ENCODE data around the gene NCF2. TPM values are rescaled to one million over a fixed set of nuclear protein-coding genes. Genes with fewer than 3 reads are reported as not detected.

NCF2 gene
- total and polyA plus RNA-seq, 4 donors = 2.8 to 16.8 (median 5.2) TPM

DNA sequence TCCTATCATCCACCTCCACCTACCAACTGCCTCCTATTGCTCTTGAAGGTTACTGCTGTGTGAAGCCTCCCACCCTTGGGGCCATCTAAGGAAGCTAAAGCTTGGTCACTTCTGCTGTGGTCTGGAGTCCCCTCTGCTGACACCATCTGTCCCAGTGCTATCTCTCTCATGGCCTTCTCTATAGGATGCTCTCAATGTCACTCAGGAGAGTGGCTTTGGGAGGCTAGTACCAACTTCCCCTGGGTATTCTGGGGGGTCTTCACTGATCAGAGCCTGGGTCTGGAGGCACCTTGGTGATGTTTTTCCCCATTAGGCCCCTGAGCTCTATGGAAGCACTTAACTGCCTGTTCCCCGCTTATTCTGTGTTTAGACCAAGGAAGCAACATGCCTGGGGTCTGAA is 12.3 kb upstream of the NCF2 start:
- H3K9me3 ChIP-seq (ENCODE audit: control insufficient read depth, insufficient read depth, low read length) = no peaks in the 10 kb centered on the region
- WGBS (ENCODE audit: insufficient coverage) = 100% methylated on average over 1 of the region's 1 CpG
- no peak for DNase-seq (ENCODE audit: low read depth in 4 of 6, low spot score in 6 of 6)
- peaks cover 10% of the 10 kb centered on the region for H3K4me1 ChIP-seq (ENCODE audit: control insufficient read depth, insufficient read depth, low read length)
- H3K27me3 ChIP-seq (ENCODE audit: control insufficient read depth, insufficient read depth, low read length) = no peaks in the 10 kb centered on the region
- no peaks in the 10 kb centered on the region for H3K36me3 ChIP-seq (ENCODE audit: control insufficient read depth, insufficient read depth, low read length)
- H3K27ac ChIP-seq (ENCODE audit: low read depth, low read length) = no peak overlapping the region
- H3K4me3 ChIP-seq (ENCODE audit: low read depth, low read length) = no peak overlapping the region

DNA sequence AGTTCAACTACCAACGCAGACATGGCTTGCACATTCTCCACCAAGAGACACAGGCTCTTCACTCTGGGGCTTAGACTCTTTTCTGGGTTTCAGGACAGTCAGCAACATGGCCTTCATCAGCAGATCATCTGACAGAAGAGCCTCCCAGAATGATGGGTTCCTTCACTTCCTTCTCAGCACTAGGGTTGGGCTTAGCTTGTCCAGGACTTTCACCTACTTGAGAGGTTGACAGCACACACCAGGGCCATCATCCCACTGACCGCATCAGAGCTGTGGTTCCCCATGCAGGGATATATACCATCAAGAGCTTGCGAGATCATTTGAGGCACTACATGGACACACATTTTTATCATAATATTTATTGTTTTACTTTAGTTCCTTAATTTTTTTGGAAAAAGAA is 10.4 kb upstream of the NCF2 start:
- no peak overlapping the region for H3K4me3 ChIP-seq (ENCODE audit: low read depth, low read length)
- peaks cover 10% of the 10 kb centered on the region for H3K4me1 ChIP-seq (ENCODE audit: control insufficient read depth, insufficient read depth, low read length)
- H3K9me3 ChIP-seq (ENCODE audit: control insufficient read depth, insufficient read depth, low read length) = no peaks in the 10 kb centered on the region
- H3K27me3 ChIP-seq (ENCODE audit: control insufficient read depth, insufficient read depth, low read length) = no peaks in the 10 kb centered on the region
- H3K36me3 ChIP-seq (ENCODE audit: control insufficient read depth, insufficient read depth, low read length) = no peaks in the 10 kb centered on the region
- DNase-seq (ENCODE audit: low read depth in 4 of 6, low spot score in 6 of 6) = no peak
- H3K27ac ChIP-seq (ENCODE audit: low read depth, low read length) = no peak overlapping the region
- WGBS (ENCODE audit: insufficient coverage) = 83% methylated on average over 2 of the region's 3 CpGs

DNA sequence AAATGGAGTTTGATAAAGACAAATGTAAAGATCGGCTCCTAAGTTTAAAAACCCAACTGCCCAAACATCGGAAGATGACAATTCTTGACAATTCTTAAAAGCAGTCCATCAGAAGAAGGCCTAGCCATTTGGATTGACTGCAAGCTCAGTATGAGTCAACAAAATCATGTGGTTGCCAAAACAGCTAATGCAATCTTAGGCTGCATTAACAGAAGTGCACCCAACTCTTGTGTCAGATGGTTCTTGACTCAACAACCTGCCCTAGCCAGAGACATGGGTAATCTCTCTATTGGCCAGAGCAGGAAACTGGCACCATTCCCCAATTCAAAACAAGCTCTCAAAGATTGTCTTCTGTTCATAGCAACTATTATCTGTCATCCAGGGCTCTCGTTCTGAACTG is 9.9 kb upstream of the NCF2 start:
- WGBS (ENCODE audit: insufficient coverage) = 81% methylated on average over 3 of the region's 3 CpGs
- H3K27me3 ChIP-seq (ENCODE audit: control insufficient read depth, insufficient read depth, low read length) = no peaks in the 10 kb centered on the region
- DNase-seq (ENCODE audit: low read depth in 4 of 6, low spot score in 6 of 6) = no peak

DNA sequence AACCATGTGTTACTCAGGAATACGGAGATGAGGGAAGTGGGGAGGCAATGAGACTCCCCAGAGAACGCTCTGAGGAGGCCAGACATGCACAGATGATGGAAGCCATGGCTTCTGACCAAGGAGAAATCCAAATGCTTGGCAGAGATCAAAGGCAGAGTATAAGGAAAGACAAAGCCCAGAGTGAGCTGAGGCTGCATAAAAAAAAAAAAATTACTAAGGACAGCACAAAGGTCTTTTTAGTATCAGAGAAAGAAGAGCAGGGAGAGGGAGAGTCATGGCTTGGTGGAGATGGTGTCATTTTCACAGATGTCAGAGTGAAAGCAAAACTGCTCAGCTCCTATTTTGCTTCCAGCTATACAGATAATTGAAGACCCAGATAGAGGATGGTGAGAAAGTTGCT is 8.1 kb upstream of the NCF2 start:
- Histone ChIP-seq H3K36me3 (ENCODE audit: control insufficient read depth, insufficient read depth, low read length) (no peaks in the 10 kb centered on the region), H3K27me3 (ENCODE audit: control insufficient read depth, insufficient read depth, low read length) (no peaks in the 10 kb centered on the region), H3K9me3 (ENCODE audit: control insufficient read depth, insufficient read depth, low read length) (no peaks in the 10 kb centered on the region), H3K27ac (ENCODE audit: low read depth, low read length) (peak overlapping the region; percentile 33), H3K4me1 (ENCODE audit: control insufficient read depth, insufficient read depth, low read length) (peaks cover 6% of the 10 kb centered on the region), H3K4me3 (ENCODE audit: low read depth, low read length) (no peak overlapping the region)
- 18% methylated on average over 2 of the region's 2 CpGs for WGBS (ENCODE audit: insufficient coverage)
- DNase-seq (ENCODE audit: low read depth in 4 of 6, low spot score in 6 of 6) = peak in 2 of 6 donors; percentile 5 to 56

More for the DNA sequence above, 9.9 kb upstream of the NCF2 start:
- H3K27ac ChIP-seq (ENCODE audit: low read depth, low read length) = no peak overlapping the region
- H3K9me3 ChIP-seq (ENCODE audit: control insufficient read depth, insufficient read depth, low read length) = no peaks in the 10 kb centered on the region
- H3K36me3 ChIP-seq (ENCODE audit: control insufficient read depth, insufficient read depth, low read length) = no peaks in the 10 kb centered on the region
- no peak overlapping the region for H3K4me3 ChIP-seq (ENCODE audit: low read depth, low read length)
- H3K4me1 ChIP-seq (ENCODE audit: control insufficient read depth, insufficient read depth, low read length) = peaks cover 10% of the 10 kb centered on the region

DNA sequence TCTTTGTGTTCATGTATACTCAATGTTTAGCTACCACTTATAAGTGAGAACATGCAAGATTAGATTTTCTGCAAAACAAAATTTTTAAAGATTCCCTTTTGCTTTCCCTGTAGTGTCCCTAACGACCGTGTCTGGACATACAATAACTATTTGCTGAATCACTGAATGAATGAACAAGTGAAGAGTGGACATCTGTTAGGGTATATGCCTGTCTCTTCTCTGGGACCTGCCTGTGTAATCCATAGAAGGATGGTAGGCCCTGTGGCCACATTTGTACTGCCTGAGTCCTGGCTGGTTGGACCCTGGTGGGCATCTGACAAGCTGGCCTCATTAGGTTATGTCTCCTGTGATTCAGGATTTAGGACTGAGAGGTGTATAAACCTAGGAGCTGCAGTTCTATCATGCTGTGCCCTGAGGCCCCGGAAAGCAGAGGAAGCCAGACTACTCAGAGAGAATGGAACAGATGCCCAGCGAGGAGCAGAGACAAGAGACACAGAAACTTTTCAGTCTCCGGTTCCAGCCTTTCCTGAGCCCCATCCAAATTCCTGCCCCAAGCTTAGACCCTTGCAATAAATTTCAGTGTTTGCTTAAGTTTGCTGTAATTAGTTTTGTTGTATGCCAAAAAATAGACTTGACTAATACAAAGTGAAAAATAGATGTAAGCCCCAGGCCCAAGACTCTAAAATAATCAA is 7.5 kb upstream of the NCF2 start:
- H3K4me3 ChIP-seq (ENCODE audit: low read depth, low read length) = no peak overlapping the region
- 17% methylated on average over 2 of the region's 5 CpGs for WGBS (ENCODE audit: insufficient coverage)
- no peaks in the 10 kb centered on the region for H3K36me3 ChIP-seq (ENCODE audit: control insufficient read depth, insufficient read depth, low read length)
- H3K27me3 ChIP-seq (ENCODE audit: control insufficient read depth, insufficient read depth, low read length) = no peaks in the 10 kb centered on the region
- H3K9me3 ChIP-seq (ENCODE audit: control insufficient read depth, insufficient read depth, low read length) = no peaks in the 10 kb centered on the region
- H3K4me1 ChIP-seq (ENCODE audit: control insufficient read depth, insufficient read depth, low read length) = peaks cover 6% of the 10 kb centered on the region
- DNase-seq (ENCODE audit: low read depth in 4 of 6, low spot score in 6 of 6) = peak in 3 of 6 donors; percentile 18 to 62 (median 19)
- H3K27ac ChIP-seq (ENCODE audit: low read depth, low read length) = peak overlapping the region; percentile 33

DNA sequence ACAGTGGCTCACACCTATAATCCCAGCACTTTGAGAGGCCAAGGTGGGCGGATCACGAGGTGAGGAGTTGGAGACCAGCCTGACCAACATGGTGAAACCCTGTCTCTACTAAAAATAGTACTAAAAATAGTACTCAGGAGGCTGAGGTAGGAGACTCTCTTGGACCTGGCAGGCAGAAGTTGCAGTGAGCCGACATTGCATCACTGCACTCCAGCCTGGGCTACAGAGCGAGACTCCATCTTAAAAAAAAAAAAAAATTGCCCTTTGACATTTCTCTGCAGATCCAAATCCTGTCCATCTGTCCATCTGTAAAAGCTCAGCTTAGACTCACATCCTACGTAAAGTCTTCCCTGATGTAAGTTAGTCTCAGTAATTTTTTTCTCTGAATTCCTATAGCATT is 6.2 kb upstream of the NCF2 start:
- WGBS (ENCODE audit: insufficient coverage) = 83% methylated on average over 2 of the region's 5 CpGs
- no peak overlapping the region for H3K27ac ChIP-seq (ENCODE audit: low read depth, low read length)
- no peak for DNase-seq (ENCODE audit: low read depth in 4 of 6, low spot score in 6 of 6)
- no peaks in the 10 kb centered on the region for H3K36me3 ChIP-seq (ENCODE audit: control insufficient read depth, insufficient read depth, low read length)
- peaks cover 6% of the 10 kb centered on the region for H3K4me1 ChIP-seq (ENCODE audit: control insufficient read depth, insufficient read depth, low read length)
- H3K9me3 ChIP-seq (ENCODE audit: control insufficient read depth, insufficient read depth, low read length) = no peaks in the 10 kb centered on the region
- H3K27me3 ChIP-seq (ENCODE audit: control insufficient read depth, insufficient read depth, low read length) = no peaks in the 10 kb centered on the region
- no peak overlapping the region for H3K4me3 ChIP-seq (ENCODE audit: low read depth, low read length)

DNA sequence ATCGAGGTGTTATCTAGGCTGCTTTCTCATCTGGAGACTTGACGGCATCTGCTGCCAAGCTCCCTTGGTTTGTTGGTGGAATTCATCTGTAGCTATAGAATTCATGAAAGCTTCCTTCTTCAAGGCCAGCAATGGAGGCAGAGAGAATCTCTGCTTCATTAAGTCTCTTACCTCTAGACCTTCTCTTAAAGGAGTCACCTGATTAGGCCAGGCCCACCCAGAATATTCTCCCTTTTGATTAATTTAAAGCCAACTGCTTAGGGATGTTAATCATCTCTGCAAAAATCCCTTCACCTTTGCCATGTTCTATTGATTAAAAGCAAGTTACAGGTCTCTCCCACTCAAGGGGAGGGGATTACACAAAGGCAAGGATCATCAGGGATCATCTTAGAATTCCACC is 5.3 kb upstream of the NCF2 start:
- H3K9me3 ChIP-seq (ENCODE audit: control insufficient read depth, insufficient read depth, low read length) = no peaks in the 10 kb centered on the region
- no peaks in the 10 kb centered on the region for H3K27me3 ChIP-seq (ENCODE audit: control insufficient read depth, insufficient read depth, low read length)
- peaks cover 6% of the 10 kb centered on the region for H3K4me1 ChIP-seq (ENCODE audit: control insufficient read depth, insufficient read depth, low read length)
- no peak for DNase-seq (ENCODE audit: low read depth in 4 of 6, low spot score in 6 of 6)
- H3K4me3 ChIP-seq (ENCODE audit: low read depth, low read length) = no peak overlapping the region
- H3K27ac ChIP-seq (ENCODE audit: low read depth, low read length) = no peak overlapping the region
- no peaks in the 10 kb centered on the region for H3K36me3 ChIP-seq (ENCODE audit: control insufficient read depth, insufficient read depth, low read length)
- no CpG with 5 or more reads among the region's 2 CpGs for WGBS (ENCODE audit: insufficient coverage)

DNA sequence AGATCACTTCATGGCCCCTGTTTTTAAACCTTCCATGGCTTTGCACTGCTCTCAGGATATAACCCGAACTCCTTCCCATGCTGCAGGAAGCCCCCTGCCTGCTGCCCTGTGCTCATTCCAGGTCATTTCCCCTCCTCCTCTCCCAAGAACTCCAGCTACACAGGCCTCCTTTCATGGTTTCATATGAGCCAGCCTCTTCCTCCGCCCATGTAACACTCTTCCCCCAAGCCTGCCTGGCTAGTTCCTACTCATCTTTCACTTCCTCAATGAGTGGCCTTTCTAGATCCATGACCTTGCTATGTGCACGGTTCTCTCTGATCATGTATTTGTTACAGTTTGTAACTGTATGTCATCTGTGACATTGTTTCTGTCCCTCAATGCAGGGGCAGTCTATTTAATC is 3.1 kb upstream of the NCF2 start:
- no peak for DNase-seq (ENCODE audit: low read depth in 4 of 6, low spot score in 6 of 6)
- Histone ChIP-seq H3K4me1 (ENCODE audit: control insufficient read depth, insufficient read depth, low read length) (peaks cover 10% of the 10 kb centered on the region), H3K4me3 (ENCODE audit: low read depth, low read length) (no peak overlapping the region), H3K36me3 (ENCODE audit: control insufficient read depth, insufficient read depth, low read length) (no peaks in the 10 kb centered on the region), H3K27ac (ENCODE audit: low read depth, low read length) (no peak overlapping the region), H3K27me3 (ENCODE audit: control insufficient read depth, insufficient read depth, low read length) (no peaks in the 10 kb centered on the region), H3K9me3 (ENCODE audit: control insufficient read depth, insufficient read depth, low read length) (no peaks in the 10 kb centered on the region)
- WGBS (ENCODE audit: insufficient coverage) = 81% methylated on average over 2 of the region's 3 CpGs

DNA sequence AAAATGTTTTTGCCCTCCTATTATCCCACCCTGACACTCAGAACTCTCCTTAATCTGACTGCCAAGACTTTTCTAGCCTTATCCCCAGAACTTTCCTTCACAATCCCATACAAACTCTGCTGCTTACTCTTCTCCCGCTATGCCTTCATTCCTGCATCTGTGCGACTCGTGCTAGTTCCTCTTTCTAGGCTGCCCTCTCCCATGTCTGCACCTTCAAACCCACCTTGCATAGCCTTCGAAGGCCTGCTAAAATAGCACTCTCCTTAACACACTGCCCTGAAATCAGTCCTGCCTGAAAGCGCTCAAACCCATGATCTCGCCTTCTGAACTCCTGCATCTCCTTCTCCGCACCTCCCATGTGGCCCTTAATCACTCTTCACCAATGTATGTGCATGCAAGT is 2.5 kb upstream of the NCF2 start:
- H3K27ac ChIP-seq (ENCODE audit: low read depth, low read length) = no peak overlapping the region
- peaks cover 5% of the 10 kb centered on the region for H3K4me1 ChIP-seq (ENCODE audit: control insufficient read depth, insufficient read depth, low read length)
- WGBS (ENCODE audit: insufficient coverage) = 93% methylated on average over 7 of the region's 7 CpGs
- no peaks in the 10 kb centered on the region for H3K27me3 ChIP-seq (ENCODE audit: control insufficient read depth, insufficient read depth, low read length)
- H3K36me3 ChIP-seq (ENCODE audit: control insufficient read depth, insufficient read depth, low read length) = no peaks in the 10 kb centered on the region
- DNase-seq (ENCODE audit: low read depth in 4 of 6, low spot score in 6 of 6) = no peak
- H3K9me3 ChIP-seq (ENCODE audit: control insufficient read depth, insufficient read depth, low read length) = no peaks in the 10 kb centered on the region
- H3K4me3 ChIP-seq (ENCODE audit: low read depth, low read length) = no peak overlapping the region

DNA sequence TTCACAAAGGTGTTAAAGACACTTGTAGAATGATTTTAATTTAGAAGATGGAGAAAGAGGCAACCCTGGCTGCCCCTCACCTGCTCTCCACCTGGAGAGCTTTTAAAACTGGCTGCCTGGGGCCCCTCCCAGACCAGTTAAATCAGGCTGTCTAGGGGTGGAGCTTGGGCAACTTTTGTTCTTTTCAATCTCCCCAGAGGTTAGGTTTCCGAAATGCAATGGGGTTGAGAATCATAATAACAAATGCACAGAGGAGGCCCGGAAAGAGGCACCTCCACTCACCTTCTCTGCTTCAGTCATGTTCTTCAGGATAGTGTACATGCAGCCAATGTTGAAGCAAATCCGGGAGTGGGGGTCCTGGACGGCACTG is 400 bp downstream of the NCF2 start:
- WGBS (ENCODE audit: insufficient coverage) = 78% methylated on average over 2 of the region's 4 CpGs
- H3K4me1 ChIP-seq (ENCODE audit: control insufficient read depth, insufficient read depth, low read length) = peaks cover 4% of the 10 kb centered on the region
- no peak overlapping the region for H3K4me3 ChIP-seq (ENCODE audit: low read depth, low read length)
- no peaks in the 10 kb centered on the region for H3K36me3 ChIP-seq (ENCODE audit: control insufficient read depth, insufficient read depth, low read length)
- no peaks in the 10 kb centered on the region for H3K27me3 ChIP-seq (ENCODE audit: control insufficient read depth, insufficient read depth, low read length)
- no peak for DNase-seq (ENCODE audit: low read depth in 4 of 6, low spot score in 6 of 6)
- no peak overlapping the region for H3K27ac ChIP-seq (ENCODE audit: low read depth, low read length)
- no peaks in the 10 kb centered on the region for H3K9me3 ChIP-seq (ENCODE audit: control insufficient read depth, insufficient read depth, low read length)

Measured in spinal cord (tissue), 10 donors.